ENCODE data around the gene PLEKHA6. TPM values are rescaled to one million over a fixed set of nuclear protein-coding genes. Genes with fewer than 3 reads are reported as not detected.

The PLEKHA6 gene
- total and polyA plus RNA-seq, 2 of the 8 experiments (the other 6 are each of a cell fraction or from before 2014, with no cell fraction given) = 4.8 to 20.2 TPM

GRCh38 chr1:204380293-204380831 lies 20.6 kb upstream of the PLEKHA6 start (continued):
- TF ChIP-seq CHD7 (IDR thresholded peaks at IDR 0.05; ENCODE audit: insufficient replicate concordance, low read length) (no peak), CBX8 (IDR thresholded peaks at IDR 0.05; ENCODE audit: borderline replicate concordance, low read depth, low read length) (no peak), CTBP2 (IDR thresholded peaks at IDR 0.05; ENCODE audit: borderline replicate concordance, insufficient read depth, insufficient read length, low read length) (no peak), JUN (IDR thresholded peaks at IDR 0.05; ENCODE audit: low read depth, low read length) (no peak), SIX5 (IDR thresholded peaks at IDR 0.05; ENCODE audit: low read depth, low read length) (no peak), GABPA (IDR thresholded peaks at IDR 0.05; ENCODE audit: borderline replicate concordance, insufficient read depth, low read length) (no peak), CBX5 (IDR thresholded peaks at IDR 0.05; ENCODE audit: low read depth, low read length) (no peak), TCF12 (IDR thresholded peaks at IDR 0.05; ENCODE audit: low read depth, low read length) (no peak), CHD2 (IDR thresholded peaks at IDR 0.05; ENCODE audit: low read length) (no peak), ASH2L (IDR thresholded peaks at IDR 0.05; ENCODE audit: low read length) (no peak)
